AG09319 (cell line): Measurements from ENCODE around the gene ZNF878.

Source experiments
- DNase-seq: peaks from one replicate; pipeline ENCODE4 v3.0.0-alpha.2; 2010; ENCODE audit warnings: low read depth; ENCODE audit errors: extremely low read depth
- TF ChIP-seq, protein P1 (sequence below): IDR thresholded peaks from 2 replicates; pipeline ENCODE4 v1.5.1; 2011; ENCODE audit warnings: low read depth, mild to moderate bottlenecking, inconsistent platforms, low read length, moderate library complexity

Gene ZNF878

GRCh38 chr19:12047868-12048267 is 4.9 kb downstream of the ZNF878 start:
- DNase-seq: no peak
- TF ChIP-seq, protein P1, sequence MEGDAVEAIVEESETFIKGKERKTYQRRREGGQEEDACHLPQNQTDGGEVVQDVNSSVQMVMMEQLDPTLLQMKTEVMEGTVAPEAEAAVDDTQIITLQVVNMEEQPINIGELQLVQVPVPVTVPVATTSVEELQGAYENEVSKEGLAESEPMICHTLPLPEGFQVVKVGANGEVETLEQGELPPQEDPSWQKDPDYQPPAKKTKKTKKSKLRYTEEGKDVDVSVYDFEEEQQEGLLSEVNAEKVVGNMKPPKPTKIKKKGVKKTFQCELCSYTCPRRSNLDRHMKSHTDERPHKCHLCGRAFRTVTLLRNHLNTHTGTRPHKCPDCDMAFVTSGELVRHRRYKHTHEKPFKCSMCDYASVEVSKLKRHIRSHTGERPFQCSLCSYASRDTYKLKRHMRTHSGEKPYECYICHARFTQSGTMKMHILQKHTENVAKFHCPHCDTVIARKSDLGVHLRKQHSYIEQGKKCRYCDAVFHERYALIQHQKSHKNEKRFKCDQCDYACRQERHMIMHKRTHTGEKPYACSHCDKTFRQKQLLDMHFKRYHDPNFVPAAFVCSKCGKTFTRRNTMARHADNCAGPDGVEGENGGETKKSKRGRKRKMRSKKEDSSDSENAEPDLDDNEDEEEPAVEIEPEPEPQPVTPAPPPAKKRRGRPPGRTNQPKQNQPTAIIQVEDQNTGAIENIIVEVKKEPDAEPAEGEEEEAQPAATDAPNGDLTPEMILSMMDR: no peak

- no peak for DNase-seq
- TF ChIP-seq, protein P1: no peak
Observed at GRCh38 chr19:12043752-12044422, 8.9 kb downstream of the ZNF878 start.

DNA sequence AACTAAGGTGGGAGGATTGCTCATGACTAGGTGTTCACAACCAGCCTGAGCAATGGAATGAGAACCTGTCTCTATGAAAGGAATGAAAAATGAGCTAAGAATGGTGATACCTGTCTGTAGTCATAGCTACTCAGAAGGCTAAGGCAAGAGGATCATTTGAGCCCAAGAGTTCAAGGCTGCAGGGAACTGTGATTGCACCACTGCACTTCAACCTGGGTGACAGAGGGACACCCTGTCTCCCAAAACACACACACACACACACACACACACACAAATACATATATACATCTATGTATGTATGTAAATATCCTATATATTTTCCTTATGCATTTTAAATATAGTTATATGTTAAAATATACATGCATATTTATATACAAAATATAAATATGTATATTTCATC is 9.9 kb downstream of the ZNF878 start:
- TF ChIP-seq, protein P1: no peak
- DNase-seq: no peak

- DNase-seq: peak; percentile 52
- TF ChIP-seq, protein P1: no peak; the same call in 1 of the 2 replicates
Observed at GRCh38 chr19:12035220-12036172, 17.3 kb downstream of the ZNF878 start, which contains the start of gene ZNF433. ZNF433 (minus strand) TSS chr19:12035679; CDS start chr19:12035539, 140 bp downstream.

- DNase-seq: no peak
- TF ChIP-seq, protein P1: no peak
Observed at GRCh38 chr19:12034620-12035019, 18.1 kb downstream of the ZNF878 start.

GRCh38 chr19:12034198-12034597 is 18.6 kb downstream of the ZNF878 start:
- DNase-seq: no peak
- TF ChIP-seq, protein P1: no peak

DNA sequence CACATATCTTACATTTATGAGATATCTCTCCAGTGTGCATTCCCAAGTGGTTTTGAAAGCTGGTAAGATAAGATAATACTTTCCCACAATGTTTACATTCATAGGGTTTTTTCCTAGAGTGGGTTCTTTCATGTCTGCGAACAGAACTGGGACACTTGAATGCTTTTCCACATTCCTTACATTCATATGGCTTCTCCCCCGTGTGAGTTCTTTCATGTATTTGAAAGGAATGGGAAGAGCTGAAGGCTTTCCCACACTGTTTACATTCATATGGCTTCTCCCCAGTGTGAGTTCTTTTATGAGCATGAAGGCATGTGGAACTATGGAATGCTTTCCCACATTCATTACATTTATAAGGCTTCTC is 37.0 kb downstream of the ZNF878 start:
- TF ChIP-seq, protein P1: no peak
- no peak for DNase-seq
